ENCODE results near the gene ATP11C. TPM values are rescaled to one million over a fixed set of nuclear protein-coding genes. Genes with fewer than 3 reads are reported as not detected.
"Not testable (repeated sequence)": the region's sequence is repeated elsewhere in the genome, so short reads cannot be mapped to it uniquely, and the experiment has no call there.

Gene ATP11C
- total RNA-seq, 4 donors from 2014 or later = 3.6 to 8.6 (median 7.0) TPM

- no peaks in the 10 kb centered on the region for H3K4me1 ChIP-seq
- TF ChIP-seq POLR2A (IDR thresholded peaks at IDR 0.05) (no peak), CTCF (IDR thresholded peaks at IDR 0.05 in 4 of 5, conservative IDR thresholded peaks at IDR 0.05 in 1 of 5) (no peak)
- no peak for DNase-seq
- H3K4me3 ChIP-seq = no peak within 1 kb of the TSS
- intact Hi-C loops (cut with DNase I; ENCODE audit: low total_unique reads) = no loop called here
- H3K9me3 ChIP-seq = peaks cover 0 to 5% (median 0%) of the 10 kb centered on the region in 3 donors
- H3K36me3 ChIP-seq = no peaks in the 10 kb centered on the region
- H3K27me3 ChIP-seq = no peaks in the 10 kb centered on the region
- no peak within 1 kb of the TSS for H3K27ac ChIP-seq
- no peak for ATAC-seq
- in situ Hi-C loops (cut with MboI; ENCODE audit: low sequenced_read_pairs in 4 of 4) = no loop called here
Observed at GRCh38 chrX:139965421-139965820, 32.6 kb upstream of the ATP11C start, which contains the start of gene CXorf66. Gene CXorf66, minus strand, starts transcription at chrX:139965521. Its CDS starts 25 bp downstream, at chrX:139965496.

GRCh38 chrX:139961091-139961490 lies 28.2 kb upstream of the ATP11C start:
- H3K4me1 ChIP-seq; intact Hi-C loops (cut with DNase I; ENCODE audit: low total_unique reads); ATAC-seq; H3K4me3 ChIP-seq; H3K9me3 ChIP-seq; H3K36me3 ChIP-seq; in situ Hi-C loops (cut with MboI; ENCODE audit: low sequenced_read_pairs in 4 of 4); H3K27me3 ChIP-seq; H3K27ac ChIP-seq; DNase-seq: not testable (repeated sequence)

GRCh38 chrX:139949703-139950102 lies 16.9 kb upstream of the ATP11C start:
- intact Hi-C loops (cut with DNase I; ENCODE audit: low total_unique reads) = no loop called here
- Histone ChIP-seq H3K36me3 (no peaks in the 10 kb centered on the region), H3K27ac (no peak overlapping the region), H3K4me1 (no peaks in the 10 kb centered on the region), H3K27me3 (no peaks in the 10 kb centered on the region), H3K4me3 (no peak overlapping the region), H3K9me3 (no peaks in the 10 kb centered on the region)
- in situ Hi-C loops (cut with MboI; ENCODE audit: low sequenced_read_pairs in 4 of 4) = no loop called here
- no peak for DNase-seq
- TF ChIP-seq POLR2A (IDR thresholded peaks at IDR 0.05) (no peak), CTCF (IDR thresholded peaks at IDR 0.05 in 4 of 5, conservative IDR thresholded peaks at IDR 0.05 in 1 of 5) (no peak)
- no peak for ATAC-seq

- no peaks in the 10 kb centered on the region for H3K4me1 ChIP-seq
- ATAC-seq = no peak
- DNase-seq = no peak
- no peaks in the 10 kb centered on the region for H3K9me3 ChIP-seq
- no peak overlapping the region for H3K4me3 ChIP-seq
- no peaks in the 10 kb centered on the region for H3K36me3 ChIP-seq
- H3K27ac ChIP-seq = no peak overlapping the region
- TF ChIP-seq POLR2A (IDR thresholded peaks at IDR 0.05) (no peak), CTCF (IDR thresholded peaks at IDR 0.05 in 4 of 5, conservative IDR thresholded peaks at IDR 0.05 in 1 of 5) (no peak)
- in situ Hi-C loops (cut with MboI; ENCODE audit: low sequenced_read_pairs in 4 of 4) = no loop called here
- intact Hi-C loops (cut with DNase I; ENCODE audit: low total_unique reads) = no loop called here
- H3K27me3 ChIP-seq = no peaks in the 10 kb centered on the region
Observed at GRCh38 chrX:139945075-139945474, 12.2 kb upstream of the ATP11C start.

GRCh38 chrX:139936259-139936658 lies 3.4 kb upstream of the ATP11C start:
- Histone ChIP-seq H3K4me3 (no peak overlapping the region), H3K9me3 (no peaks in the 10 kb centered on the region), H3K36me3 (no peaks in the 10 kb centered on the region), H3K27me3 (peaks cover 0 to 3% (median 0%) of the 10 kb centered on the region in 3 donors), H3K4me1 (peaks cover 0 to 4% of the 10 kb centered on the region in 2 donors), H3K27ac (no peak overlapping the region)
- DNase-seq (no peak), ATAC-seq (no peak)
- intact Hi-C loops (cut with DNase I; ENCODE audit: low total_unique reads) (loop anchor here (10.0 kb wide), 1 partner anchor 101 kb away; no protein-coding TSS in a partner anchor), in situ Hi-C loops (cut with MboI; ENCODE audit: low sequenced_read_pairs in 4 of 4) (no loop called here)
- no peak for TF ChIP-seq CTCF (IDR thresholded peaks at IDR 0.05 in 4 of 5, conservative IDR thresholded peaks at IDR 0.05 in 1 of 5)
- TF ChIP-seq POLR2A (IDR thresholded peaks at IDR 0.05) = no peak
